ENCODE data around the gene CCSER1. TPM values are rescaled to one million over a fixed set of nuclear protein-coding genes. Genes with fewer than 3 reads are reported as not detected.

Gene CCSER1
- total and polyA plus RNA-seq, 4 donors = 0.18 to 2.3 (median 1.2) TPM

DNA sequence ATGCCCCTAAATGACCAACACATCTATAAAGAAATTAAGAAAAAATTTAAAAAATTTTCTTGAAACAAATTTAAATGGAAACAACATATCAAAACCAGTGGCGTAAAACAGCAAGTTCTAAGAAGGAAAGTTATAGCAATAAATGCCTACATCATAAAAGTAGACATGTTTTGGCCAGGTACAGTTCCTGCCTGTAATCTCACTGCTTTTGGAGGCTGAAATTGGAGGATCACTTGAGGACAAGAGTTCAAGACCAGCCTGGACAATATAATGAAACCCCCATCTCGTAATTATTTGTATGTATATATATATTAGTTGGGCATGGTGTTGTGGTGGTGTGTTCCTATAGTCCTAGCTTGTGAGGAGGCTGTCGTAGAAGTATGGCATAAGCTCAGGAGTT, 1504.1 kb downstream of the CCSER1 start (continued):
- TF ChIP-seq TAF1 (conservative IDR thresholded peaks at IDR 0.05) = no peak

DNA sequence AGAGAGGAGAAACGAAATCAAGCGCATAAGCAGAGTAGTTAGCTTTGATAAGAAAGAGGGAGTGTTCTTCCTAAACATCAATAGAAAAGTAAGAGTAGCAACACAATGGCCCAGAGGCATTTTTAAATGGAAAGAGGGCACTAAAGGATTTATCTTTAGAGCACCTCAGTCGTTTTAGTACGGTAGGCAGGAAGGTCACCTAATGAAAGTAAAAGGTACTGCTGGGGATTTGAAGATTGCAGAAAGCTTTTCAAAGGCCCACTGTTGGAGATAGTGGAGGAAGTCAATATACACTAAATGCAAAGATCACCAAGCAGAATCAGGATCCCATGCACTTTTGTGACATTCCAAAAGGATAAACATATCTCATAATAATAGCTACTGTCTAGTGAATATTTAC, 1508.9 kb downstream of the CCSER1 start:
- no peaks in the 10 kb centered on the region for H3K9me3 ChIP-seq (ENCODE audit: control insufficient read depth in 4 of 4, low read length in 3 of 4)
- H3K27ac ChIP-seq (ENCODE audit: low read depth in 1 of 2, low read length in 2 of 2) = no peak overlapping the region
- no peaks in the 10 kb centered on the region for H3K4me1 ChIP-seq (ENCODE audit: control insufficient read depth in 4 of 4, insufficient read depth in 4 of 4, low read length in 3 of 4)
- no peak overlapping the region for H3K9ac ChIP-seq (ENCODE audit: low read depth in 1 of 2, low read length in 2 of 2)
- H3K36me3 ChIP-seq (ENCODE audit: control insufficient read depth in 4 of 4, insufficient read depth in 3 of 4, low read depth in 1 of 4, low read length in 3 of 4) = no peaks in the 10 kb centered on the region
- TF ChIP-seq, protein P1, sequence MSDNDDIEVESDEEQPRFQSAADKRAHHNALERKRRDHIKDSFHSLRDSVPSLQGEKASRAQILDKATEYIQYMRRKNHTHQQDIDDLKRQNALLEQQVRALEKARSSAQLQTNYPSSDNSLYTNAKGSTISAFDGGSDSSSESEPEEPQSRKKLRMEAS (IDR thresholded peaks at IDR 0.05) = no peak
- TF ChIP-seq FOXA2 (IDR thresholded peaks at IDR 0.05) (no peak), JUND (IDR thresholded peaks at IDR 0.05) (no peak), FOXA1 (IDR thresholded peaks at IDR 0.05) (no peak), RXRA (IDR thresholded peaks at IDR 0.05) (no peak), HNF4A (conservative IDR thresholded peaks at IDR 0.05) (no peak), GABPA (IDR thresholded peaks at IDR 0.05 in 1 of 2, conservative IDR thresholded peaks at IDR 0.05 in 1 of 2) (no peak), RAD21 (IDR thresholded peaks at IDR 0.05) (no peak)
- TF ChIP-seq, protein P2, sequence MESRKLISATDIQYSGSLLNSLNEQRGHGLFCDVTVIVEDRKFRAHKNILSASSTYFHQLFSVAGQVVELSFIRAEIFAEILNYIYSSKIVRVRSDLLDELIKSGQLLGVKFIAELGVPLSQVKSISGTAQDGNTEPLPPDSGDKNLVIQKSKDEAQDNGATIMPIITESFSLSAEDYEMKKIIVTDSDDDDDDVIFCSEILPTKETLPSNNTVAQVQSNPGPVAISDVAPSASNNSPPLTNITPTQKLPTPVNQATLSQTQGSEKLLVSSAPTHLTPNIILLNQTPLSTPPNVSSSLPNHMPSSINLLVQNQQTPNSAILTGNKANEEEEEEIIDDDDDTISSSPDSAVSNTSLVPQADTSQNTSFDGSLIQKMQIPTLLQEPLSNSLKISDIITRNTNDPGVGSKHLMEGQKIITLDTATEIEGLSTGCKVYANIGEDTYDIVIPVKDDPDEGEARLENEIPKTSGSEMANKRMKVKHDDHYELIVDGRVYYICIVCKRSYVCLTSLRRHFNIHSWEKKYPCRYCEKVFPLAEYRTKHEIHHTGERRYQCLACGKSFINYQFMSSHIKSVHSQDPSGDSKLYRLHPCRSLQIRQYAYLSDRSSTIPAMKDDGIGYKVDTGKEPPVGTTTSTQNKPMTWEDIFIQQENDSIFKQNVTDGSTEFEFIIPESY (IDR thresholded peaks at IDR 0.05) = no peak
- WGBS = 40% methylated on average over 4 of the region's 4 CpGs
- no peak for DNase-seq (ENCODE audit: low spot score)
- no peak overlapping the region for H3K4me3 ChIP-seq (ENCODE audit: low read depth in 1 of 3, low read length in 3 of 3)
- no peaks in the 10 kb centered on the region for H3K27me3 ChIP-seq (ENCODE audit: control insufficient read depth in 4 of 4, insufficient read depth in 4 of 4, low read length in 3 of 4)

Small RNAs within 50 kb of the gene (small RNA-seq; reads per million reads assigned to genes)
- gene AC093729.1 (not detected), gene TMSB4XP8 (0.60 reads per million, percentile 63 among the genes with 10 or more reads in this experiment)

Other genes starting within 250 kb of the CCSER1 start
- gene MMRN1, start 232.5 kb upstream of the CCSER1 start, total RNA-seq = 10 to 100 TPM; 13.7 to 15.6 TPM
- 1 to 10 TPM; 4.4 to 6.6 TPM for gene MMRN1, start 232.5 kb upstream of the CCSER1 start, polyA plus RNA-seq

All from liver (tissue), 10 donors.